OCI-LY7 (cell line): ENCODE measurements around the gene SLAIN2. TPM values are rescaled to one million over a fixed set of nuclear protein-coding genes. Genes with fewer than 3 reads are reported as not detected.

ENCODE experiments used
- BruUV-seq: library from RNA; stranded (reverse); fragments of 400-500 nt; replicated peaks from 2 replicates; lab custom pipeline; 2021; lab: Mats Ljungman, UMichigan
- CTCF ChIA-PET: fragments of 300-600 bp; sonication (Branson Sonifier 250); formaldehyde crosslinking; loops from one replicate; lab custom pipeline; 2022; ENCODE audit warnings: antibody characterized with exemption; ENCODE audit not compliant: unreplicated experiment; lab: Charles Lee
- POLR2A ChIA-PET: fragments of 300-600 bp; sonication (Branson Sonifier 250); formaldehyde crosslinking; loops from one replicate; lab custom pipeline; 2022; ENCODE audit warnings: antibody characterized with exemption; lab: Charles Lee
- DNase-seq: peaks from one replicate; pipeline ENCODE4 v3.0.0-alpha.2; 2015; ENCODE audit warnings: low spot score
- H2AFZ ChIP-seq: fragments of 200-600 bp; sonication (generic), shearing (Covaris generic); 2 replicates; pipeline ENCODE4 v1.6.1; 2014; ENCODE audit warnings: mild to moderate bottlenecking, antibody characterized with exemption, low read length, moderate library complexity
- H3K27ac ChIP-seq: fragments of 200-600 bp; sonication (generic); 2 replicates; pipeline ENCODE4 v1.5.1; 2014; ENCODE audit warnings: mixed run types, low read depth, mild to moderate bottlenecking, moderate library complexity, low read length, inconsistent platforms; ENCODE audit not compliant: poor library complexity, severe bottlenecking
- H3K36me3 ChIP-seq: fragments of 200-600 bp; sonication (generic); 2 replicates; pipeline ENCODE4 v1.6.1; 2014; ENCODE audit warnings: mild to moderate bottlenecking, antibody characterized with exemption, low read length, moderate library complexity, mixed read lengths; ENCODE audit not compliant: insufficient read depth
- H3K4me1 ChIP-seq: fragments of 200-600 bp; sonication (generic); 2 replicates; pipeline ENCODE4 v1.5.1; 2014; ENCODE audit warnings: mild to moderate bottlenecking, low read length; ENCODE audit not compliant: insufficient read depth, poor library complexity, severe bottlenecking
- H3K4me2 ChIP-seq: fragments of 200-600 bp; sonication (generic); 2 replicates; pipeline ENCODE4 v1.6.1; 2014; ENCODE audit warnings: mild to moderate bottlenecking, low read length
- H3K4me3 ChIP-seq: fragments of 200-600 bp; sonication (generic); 2 replicates; pipeline ENCODE4 v1.5.1; 2014; ENCODE audit warnings: mild to moderate bottlenecking, low read depth, low read length; ENCODE audit not compliant: poor library complexity, severe bottlenecking
- H3K79me2 ChIP-seq: fragments of 200-600 bp; sonication (generic); 2 replicates; pipeline ENCODE4 v1.6.1; 2016; ENCODE audit warnings: low read depth, mild to moderate bottlenecking, low read length, moderate library complexity, mixed read lengths; ENCODE audit not compliant: insufficient read depth
- H3K9me2 ChIP-seq: fragments of 200-600 bp; sonication (generic); 2 replicates; pipeline ENCODE4 v1.6.1; 2016; ENCODE audit warnings: mild to moderate bottlenecking, low read length, mixed read lengths; ENCODE audit not compliant: insufficient read depth
- H3K9me3 ChIP-seq: fragments of 200-600 bp; sonication (generic); 2 replicates; pipeline ENCODE4 v1.6.1; 2014; ENCODE audit warnings: mild to moderate bottlenecking, mixed run types, low read length, mixed read lengths
- H4K20me1 ChIP-seq: fragments of 200-600 bp; sonication (generic); 2 replicates; pipeline ENCODE4 v1.6.1; 2014; ENCODE audit warnings: mild to moderate bottlenecking, antibody characterized with exemption, low read length, moderate library complexity, mixed read lengths; ENCODE audit not compliant: insufficient read depth
- CTCF ChIP-seq: fragments of 200-600 bp; sonication (generic); conservative IDR thresholded peaks from 2 replicates; pipeline ENCODE4 v1.5.1; 2014; ENCODE audit warnings: mild to moderate bottlenecking, antibody characterized with exemption, low read length, moderate library complexity, mixed read lengths
- EZH2phosphoT487 ChIP-seq: fragments of 200-600 bp; sonication (generic); IDR thresholded peaks from 2 replicates; pipeline ENCODE4 v1.6.1; 2018; ENCODE audit warnings: low read depth, borderline replicate concordance, mild to moderate bottlenecking, mixed run types, antibody characterized with exemption, low read length, moderate library complexity, mixed read lengths
- intact Hi-C: fragments of 100-400 bp; cut with micrococcal nuclease; formaldehyde crosslinking; loops from one replicate; pipeline ENCODE4 v1.10.0; 2022; ENCODE audit not compliant: unreplicated experiment
- total RNA-seq, 2 experiments: library from RNA; depleted of rRNA in 1 of 2; stranded (reverse); fragments of >200 nt in 1 of 2; shearing (Covaris generic) in 1 of 2; gene quantifications; 2 replicates each; pipeline ENCODE4 v1.2.3, GENCODE V29; 2014 to 2022

SLAIN2 gene
- total RNA-seq, 2 experiments from 2014 or later, result 21.1 to 40.2 TPM

GRCh38 chr4:48467891-48468290 lies 126.6 kb downstream of the SLAIN2 start:
- no peaks in the 10 kb centered on the region for H3K9me3 ChIP-seq
- no peaks in the 10 kb centered on the region for H3K79me2 ChIP-seq
- no peak for DNase-seq
- H3K4me2 ChIP-seq, result no peak overlapping the region
- ChIA-PET CTCF (no interaction called here), POLR2A (interaction anchor here (0.6 to 1.1 kb wide), 2 partner anchors 21 to 1091 kb away, joined by 3 read pairs; no protein-coding TSS in a partner anchor)
- H3K36me3 ChIP-seq, result no peaks in the 10 kb centered on the region
- intact Hi-C loops, result no loop called here
- H3K4me1 ChIP-seq, result no peaks in the 10 kb centered on the region
- no peaks in the 10 kb centered on the region for H3K9me2 ChIP-seq
- H4K20me1 ChIP-seq, result no peaks in the 10 kb centered on the region
- no peak overlapping the region for H3K27ac ChIP-seq
- no peak overlapping the region for H2AFZ ChIP-seq
- BruUV-seq, result no TSS peak
- no peak for TF ChIP-seq CTCF
- no peak for TF ChIP-seq EZH2phosphoT487
- no peak overlapping the region for H3K4me3 ChIP-seq

GRCh38 chr4:48470137-48470536 lies 128.8 kb downstream of the SLAIN2 start:
- BruUV-seq, result no TSS peak
- H3K4me3 ChIP-seq, result no peak overlapping the region

More at GRCh38 chr4:48470137-48470536, 128.8 kb downstream of the SLAIN2 start:
- Histone ChIP-seq H3K36me3 (no peaks in the 10 kb centered on the region), H3K4me2 (no peak overlapping the region), H4K20me1 (no peaks in the 10 kb centered on the region), H3K27ac (no peak overlapping the region), H3K9me2 (no peaks in the 10 kb centered on the region), H2AFZ (no peak overlapping the region), H3K4me1 (no peaks in the 10 kb centered on the region), H3K79me2 (no peaks in the 10 kb centered on the region), H3K9me3 (no peaks in the 10 kb centered on the region)
- intact Hi-C loops, result no loop called here
- POLR2A ChIA-PET, result interaction anchor here (0.7 to 0.8 kb wide), 2 partner anchors 51 to 468 kb away, joined by 3 to 4 read pairs; no protein-coding TSS in a partner anchor
- CTCF ChIA-PET, result no interaction called here
- TF ChIP-seq EZH2phosphoT487, result no peak
- TF ChIP-seq CTCF, result no peak
- DNase-seq, result no peak
